ENCODE measurements around the gene OGDH. TPM values are rescaled to one million over a fixed set of nuclear protein-coding genes. Genes with fewer than 3 reads are reported as not detected.
A peak's percentile ranks its signal among the peaks of the same experiment; 100 is the strongest.

The OGDH gene
- total and polyA plus RNA-seq, 10 of the 15 experiments (the other 5 are each of a cell fraction or from before 2014, with no cell fraction given): 4.1 to 103 (median 48.4) TPM

- CTCF ChIA-PET: interaction anchor here (1.2 kb wide), 2 partner anchors 25 to 134 kb away, joined by 3 to 7 read pairs; no protein-coding TSS in a partner anchor
- POLR2A ChIA-PET: interaction anchor here (0.6 to 3.2 kb wide), 5 partner anchors 9 to 50 kb away, joined by 3 to 28 read pairs (median 5); partner anchors contain the start of gene OGDH
- TF ChIP-seq ZNF592 (IDR thresholded peaks at IDR 0.05): no peak
- no peak for TF ChIP-seq SRF (IDR thresholded peaks at IDR 0.05; ENCODE audit: low read depth in 2 of 2, low read length in 2 of 2)
- no peak for TF ChIP-seq EED (IDR thresholded peaks at IDR 0.05; ENCODE audit: low read depth)
- no peak for TF ChIP-seq SKIL (IDR thresholded peaks at IDR 0.05; ENCODE audit: low read depth, poor library complexity, severe bottlenecking)
- TF ChIP-seq ETV6 (conservative IDR thresholded peaks at IDR 0.05 in 1 of 2, IDR thresholded peaks at IDR 0.05 in 1 of 2; ENCODE audit: borderline replicate concordance in 1 of 2, low read depth in 1 of 2): no peak
- TF ChIP-seq BCL3 (IDR thresholded peaks at IDR 0.05; ENCODE audit: borderline replicate concordance, insufficient read depth, low read depth, low read length, poor library complexity, severe bottlenecking): no peak
- no peak for TF ChIP-seq KDM1A (IDR thresholded peaks at IDR 0.05; ENCODE audit: borderline replicate concordance)
- no peak for TF ChIP-seq MAX (IDR thresholded peaks at IDR 0.05; ENCODE audit: low read depth, low read length)
- TF ChIP-seq ZBTB33 (IDR thresholded peaks at IDR 0.05): no peak
- no peak for TF ChIP-seq SUPT20H (IDR thresholded peaks at IDR 0.05; ENCODE audit: borderline replicate concordance, control insufficient read depth, low read depth, low read length)
- TF ChIP-seq RAD21 (IDR thresholded peaks at IDR 0.05; ENCODE audit: insufficient read depth, low read depth, low read length): no peak
These were observed 9.4 kb downstream of the OGDH start for GRCh38 chr7:44615793-44616192.

More at GRCh38 chr7:44615793-44616192, 9.4 kb downstream of the OGDH start:
- no peaks in the 10 kb centered on the region for H3K27me3 ChIP-seq (replicated peaks in 1 of 2; ENCODE audit: control insufficient read depth in 2 of 2, insufficient read depth in 2 of 2, low read length in 1 of 2)
- H3K4me2 ChIP-seq (ENCODE audit: control insufficient read depth, insufficient read depth): no peak overlapping the region
- intact Hi-C loops (cut with micrococcal nuclease; ENCODE audit: unreplicated experiment) (no loop called here), in situ Hi-C loops (cut with MboI) (no loop called here)
- peak overlapping the region; percentile 46; the same call in 1 of the 2 replicates for H3K27ac ChIP-seq (ENCODE audit: control insufficient read depth, insufficient read depth)
- no peak for ATAC-seq
- ChIA-PET SMC1A (ENCODE audit: uncharacterized antibody, unreplicated experiment) (interaction anchor here (1.5 to 4.3 kb wide), 5 partner anchors 9 to 68 kb away, joined by 3 to 19 read pairs (median 13); partner anchors contain the start of gene OGDH), RAD21 (ENCODE audit: unreplicated experiment) (interaction anchor here (1.0 to 10.1 kb wide), 2 partner anchors 19 to 134 kb away, joined by 4 to 130 read pairs; no protein-coding TSS in a partner anchor)
- H3K9me3 ChIP-seq (replicated peaks; ENCODE audit: control insufficient read depth, insufficient read depth, low read length): no peaks in the 10 kb centered on the region
- no peak overlapping the region for H3K4me3 ChIP-seq
- no peak overlapping the region for H3K9ac ChIP-seq (ENCODE audit: control insufficient read depth, insufficient read depth, low read length)
- peaks cover 40% of the 10 kb centered on the region for H3K4me1 ChIP-seq (ENCODE audit: control insufficient read depth, insufficient read depth, low read length)
- H3K79me2 ChIP-seq (ENCODE audit: control insufficient read depth, insufficient read depth, low read length): peaks cover 82% of the 10 kb centered on the region
- no peaks in the 10 kb centered on the region for H4K20me1 ChIP-seq (ENCODE audit: control insufficient read depth, insufficient read depth)
- whole genome bisulfite sequencing (ENCODE audit: insufficient coverage, insufficient replicate concordance, low lambda C conversion rate, missing lambda C conversion rate): 73% methylated on average over 5 of the region's 5 CpGs
- H2AFZ ChIP-seq (ENCODE audit: control insufficient read depth, low read depth, low read length): no peak overlapping the region
- BruUV-seq (replicated peaks): no TSS peak
- peaks cover 0 to 7% of the 10 kb centered on the region in 2 experiments; a peak in 2 of 4 replicates for H3K36me3 ChIP-seq (ENCODE audit: control insufficient read depth in 2 of 2, insufficient read depth in 2 of 2, low read length in 1 of 2)
- no peak for DNase-seq (ENCODE audit: low read depth, low spot score)
- FAIRE-seq: no peak
